Sigmoid colon (tissue), 4 donors: ENCODE results near the gene PSAT1.

Experiments used
- EP300 ChIP-seq, 4 donors: sonication (generic); formaldehyde crosslinking; IDR thresholded peaks; one replicate each; pipeline ENCODE4 v1.6.1; 2017; ENCODE audit warnings: antibody characterized with exemption in 4 of 4
- POLR2A ChIP-seq, 2 donors: fragments of 450-650 bp; IDR thresholded peaks; one replicate each; pipeline ENCODE4 v1.6.1; 2016; ENCODE audit warnings: antibody characterized with exemption in 2 of 2, mild to moderate bottlenecking in 2 of 2, moderate library complexity in 2 of 2
- POLR2AphosphoS5 ChIP-seq, 4 donors: sonication (generic); formaldehyde crosslinking; IDR thresholded peaks; one replicate each; pipeline ENCODE4 v1.6.1; 2017; ENCODE audit warnings: antibody characterized with exemption in 4 of 4
- TF ChIP-seq, protein P1 (sequence below), 4 experiments: fragments of 450-650 bp in 3 of 4; fragments of 200-600 bp in 1 of 4; IDR thresholded peaks; one replicate each; pipeline ENCODE4 v1.5.1; 2016 to 2019; ENCODE audit warnings: antibody characterized with exemption in 4 of 4, mild to moderate bottlenecking in 3 of 4, moderate library complexity in 2 of 4

GRCh38 chr9:78303377-78304062 lies 6.6 kb downstream of the PSAT1 start:
- TF ChIP-seq POLR2A (IDR thresholded peaks at IDR 0.05) (no peak), POLR2AphosphoS5 (IDR thresholded peaks at IDR 0.05) (no peak), EP300 (IDR thresholded peaks at IDR 0.05) (no peak)
- TF ChIP-seq, protein P1, sequence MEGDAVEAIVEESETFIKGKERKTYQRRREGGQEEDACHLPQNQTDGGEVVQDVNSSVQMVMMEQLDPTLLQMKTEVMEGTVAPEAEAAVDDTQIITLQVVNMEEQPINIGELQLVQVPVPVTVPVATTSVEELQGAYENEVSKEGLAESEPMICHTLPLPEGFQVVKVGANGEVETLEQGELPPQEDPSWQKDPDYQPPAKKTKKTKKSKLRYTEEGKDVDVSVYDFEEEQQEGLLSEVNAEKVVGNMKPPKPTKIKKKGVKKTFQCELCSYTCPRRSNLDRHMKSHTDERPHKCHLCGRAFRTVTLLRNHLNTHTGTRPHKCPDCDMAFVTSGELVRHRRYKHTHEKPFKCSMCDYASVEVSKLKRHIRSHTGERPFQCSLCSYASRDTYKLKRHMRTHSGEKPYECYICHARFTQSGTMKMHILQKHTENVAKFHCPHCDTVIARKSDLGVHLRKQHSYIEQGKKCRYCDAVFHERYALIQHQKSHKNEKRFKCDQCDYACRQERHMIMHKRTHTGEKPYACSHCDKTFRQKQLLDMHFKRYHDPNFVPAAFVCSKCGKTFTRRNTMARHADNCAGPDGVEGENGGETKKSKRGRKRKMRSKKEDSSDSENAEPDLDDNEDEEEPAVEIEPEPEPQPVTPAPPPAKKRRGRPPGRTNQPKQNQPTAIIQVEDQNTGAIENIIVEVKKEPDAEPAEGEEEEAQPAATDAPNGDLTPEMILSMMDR (IDR thresholded peaks at IDR 0.05) = no peak
